Upper lobe of left lung (tissue), 6 donors: ENCODE data around the gene KLF3. TPM values are rescaled to one million over a fixed set of nuclear protein-coding genes. Genes with fewer than 3 reads are reported as not detected.

Source experiments
- ATAC-seq, 2 donors: fragments of 200-7000 bp; cut with Tn5 transposase; one replicate each; pipeline ENCODE4 v1.9.1; 2022; ENCODE audit warnings: mild to moderate bottlenecking in 2 of 2, moderate library complexity in 2 of 2; ENCODE audit not compliant: low FRiP score in 2 of 2
- DNase-seq, 2 donors: peaks; one replicate each; pipeline ENCODE4 v3.0.0-alpha.2; 2019 to 2020
- H3K27ac ChIP-seq, 4 donors: fragments of 200-600 bp; sonication (generic); one replicate each; pipeline ENCODE4 v1.5.1; 2016 to 2019
- H3K27me3 ChIP-seq, 4 donors: fragments of 200-600 bp; sonication (generic); one replicate each; pipeline ENCODE4 v1.5.1; 2017 to 2019
- H3K36me3 ChIP-seq, 4 donors: fragments of 200-600 bp; sonication (generic); one replicate each; pipeline ENCODE4 v1.5.1; 2016 to 2019
- H3K4me1 ChIP-seq, 4 donors: fragments of 200-600 bp; sonication (generic); one replicate each; pipeline ENCODE4 v1.5.1; 2018 to 2019
- H3K4me3 ChIP-seq, 4 donors: fragments of 200-600 bp; sonication (generic); one replicate each; pipeline ENCODE4 v1.5.1; 2017 to 2019; ENCODE audit warnings: mild to moderate bottlenecking in 2 of 4, moderate library complexity in 1 of 4
- H3K9me3 ChIP-seq, 4 donors: fragments of 200-600 bp; sonication (generic); one replicate each; pipeline ENCODE4 v1.5.1; 2018 to 2019
- CTCF ChIP-seq, 6 experiments: fragments of 450-650 bp in 4 of 6; fragments of 200-600 bp in 2 of 6; sonication (generic) in 2 of 6; IDR thresholded peaks; one replicate each; pipeline ENCODE4 v1.5.1; 2016 to 2019; ENCODE audit warnings: antibody characterized with exemption in 6 of 6
- EP300 ChIP-seq, 4 donors: sonication (generic); formaldehyde crosslinking; IDR thresholded peaks; one replicate each; pipeline ENCODE4 v1.5.1; 2017; ENCODE audit warnings: antibody characterized with exemption in 4 of 4, control low read depth in 2 of 4
- POLR2A ChIP-seq, 4 donors: fragments of 450-650 bp; IDR thresholded peaks; one replicate each; pipeline ENCODE4 v1.5.1; 2016 to 2017; ENCODE audit warnings: antibody characterized with exemption in 4 of 4, mild to moderate bottlenecking in 2 of 4
- POLR2AphosphoS5 ChIP-seq, 2 donors: sonication (generic); formaldehyde crosslinking; IDR thresholded peaks; one replicate each; pipeline ENCODE4 v1.5.1; 2017; ENCODE audit warnings: antibody characterized with exemption in 2 of 2
- WGBS, 2 donors: methylation state at CpG; one replicate each; pipeline ENCODE4 v1.1.5; 2017 to 2018; 5-methylcytosine and 5-hydroxymethylcytosine counted together
- total RNA-seq, 6 donors: library from RNA; depleted of rRNA in 4 of 6; stranded (reverse); fragments of >200 nt in 4 of 6; gene quantifications; one replicate each; pipeline versions ENCODE4 v1.1.0 to v1.2.1, GENCODE V29; 2016 to 2021
- donor health status: DM: no; HTN: no; CAD: no; lungs with moderate emphysema.
- donor health status: DM: no; HTN: yes; CAD: no; lungs with severe emphysema.

The KLF3 gene
- total RNA-seq, 6 donors from 2014 or later = 32.5 to 73.9 (median 48.3) TPM

GRCh38 chr4:38659346-38659745, 4.7 kb upstream of the KLF3 start:
- TF ChIP-seq EP300 (IDR thresholded peaks at IDR 0.05) (no peak), CTCF (IDR thresholded peaks at IDR 0.05) (no peak)
- no peaks in the 10 kb centered on the region for H3K36me3 ChIP-seq
- H3K27me3 ChIP-seq = no peaks in the 10 kb centered on the region
- no peak for DNase-seq
- peaks cover 5 to 9% (median 6%) of the 10 kb centered on the region in 4 donors for H3K4me1 ChIP-seq
- H3K4me3 ChIP-seq = no peak overlapping the region
- no peaks in the 10 kb centered on the region for H3K9me3 ChIP-seq
- no peak overlapping the region for H3K27ac ChIP-seq
- 64 to 66% methylated on average over 3 of the region's 3 CpGs for WGBS, 2 donors
- ATAC-seq = no peak

GRCh38 chr4:38660838-38661237, 3.2 kb upstream of the KLF3 start:
- H3K9me3 ChIP-seq = no peaks in the 10 kb centered on the region
- WGBS, 2 donors = 98 to 100% methylated on average over 4 of the region's 4 CpGs
- no peak overlapping the region for H3K4me3 ChIP-seq
- H3K27me3 ChIP-seq = no peaks in the 10 kb centered on the region
- DNase-seq = no peak
- no peaks in the 10 kb centered on the region for H3K36me3 ChIP-seq
- peaks cover 6 to 14% (median 11%) of the 10 kb centered on the region in 4 donors for H3K4me1 ChIP-seq
- TF ChIP-seq POLR2AphosphoS5 (IDR thresholded peaks at IDR 0.05) (no peak), EP300 (IDR thresholded peaks at IDR 0.05) (no peak), POLR2A (IDR thresholded peaks at IDR 0.05) (no peak), CTCF (IDR thresholded peaks at IDR 0.05) (no peak)
- ATAC-seq = no peak
- no peak overlapping the region for H3K27ac ChIP-seq

GRCh38 chr4:38661371-38661770, 2.6 kb upstream of the KLF3 start:
- H3K36me3 ChIP-seq = no peaks in the 10 kb centered on the region
- H3K27ac ChIP-seq = no peak overlapping the region
- DNase-seq (no peak), ATAC-seq (no peak)
- H3K4me3 ChIP-seq = no peak overlapping the region
- H3K4me1 ChIP-seq = peaks cover 6 to 20% (median 16%) of the 10 kb centered on the region in 4 donors
- H3K27me3 ChIP-seq = no peaks in the 10 kb centered on the region
- WGBS, 2 donors = 96% methylated on average over 3 of the region's 3 CpGs
- TF ChIP-seq POLR2A (IDR thresholded peaks at IDR 0.05) (no peak), POLR2AphosphoS5 (IDR thresholded peaks at IDR 0.05) (no peak), EP300 (IDR thresholded peaks at IDR 0.05) (no peak), CTCF (IDR thresholded peaks at IDR 0.05) (no peak)
- H3K9me3 ChIP-seq = no peaks in the 10 kb centered on the region

- H3K4me1 ChIP-seq = peaks cover 8 to 30% (median 24%) of the 10 kb centered on the region in 4 donors
- 43 to 45% methylated on average over 26 of the region's 26 CpGs for WGBS, 2 donors
- ATAC-seq (no peak), DNase-seq (no peak)
- H3K4me3 ChIP-seq = peak overlapping the region; percentile 20 to 95 (median 74)
- TF ChIP-seq POLR2AphosphoS5 (IDR thresholded peaks at IDR 0.05) (no peak), EP300 (IDR thresholded peaks at IDR 0.05) (no peak), POLR2A (IDR thresholded peaks at IDR 0.05) (no peak), CTCF (IDR thresholded peaks at IDR 0.05) (no peak)
- H3K27me3 ChIP-seq = no peaks in the 10 kb centered on the region
- H3K36me3 ChIP-seq = no peaks in the 10 kb centered on the region
- H3K9me3 ChIP-seq = no peaks in the 10 kb centered on the region
- peak overlapping the region; percentile 95 to 100 (median 98) for H3K27ac ChIP-seq
These were observed 1.4 kb upstream of the KLF3 start for GRCh38 chr4:38662522-38663089.
